ENCODE measurements around the gene MUC12. TPM values are rescaled to one million over a fixed set of nuclear protein-coding genes. Genes with fewer than 3 reads are reported as not detected.
A peak's percentile ranks its signal among the peaks of the same experiment; 100 is the strongest.
"Not testable (repeated sequence)": the region's sequence is repeated elsewhere in the genome, so short reads cannot be mapped to it uniquely, and the experiment has no call there.

Gene MUC12
- total RNA-seq, 6 experiments from 2014 or later: not detected

DNA sequence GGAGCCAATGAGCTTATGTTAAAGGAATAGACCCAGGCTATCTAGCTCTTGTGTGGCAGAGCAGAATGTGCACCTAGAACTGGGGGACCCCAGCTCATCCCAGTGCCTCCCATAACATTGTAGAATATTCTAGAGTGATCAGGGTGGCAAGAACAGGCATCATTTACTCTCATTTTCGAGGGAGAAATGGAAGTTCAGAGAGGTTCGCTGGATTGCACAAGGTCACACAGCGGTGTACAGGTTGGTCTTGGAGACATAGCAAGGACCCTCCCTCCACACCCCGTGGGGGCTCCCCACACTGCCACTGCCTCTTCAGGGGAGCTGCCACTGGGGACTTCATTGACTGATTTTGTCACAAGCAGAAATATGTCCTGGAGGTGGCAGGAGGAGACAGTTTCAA, 8.9 kb downstream of the MUC12 start:
- H3K4me3 ChIP-seq: no peak overlapping the region
- DNase-seq: no peak
- intact Hi-C loops (cut with DNase I): no loop called here
- H3K4me1 ChIP-seq: no peaks in the 10 kb centered on the region
- H3K9me3 ChIP-seq: no peaks in the 10 kb centered on the region
- H3K27me3 ChIP-seq: no peaks in the 10 kb centered on the region
- no CpG with 5 or more reads among the region's 4 CpGs for WGBS (ENCODE audit: insufficient coverage, low coverage, low lambda C conversion rate, missing lambda C conversion rate)
- no peaks in the 10 kb centered on the region for H3K36me3 ChIP-seq
- no peak for ATAC-seq
- TF ChIP-seq POLR2A (IDR thresholded peaks at IDR 0.05): no peak
- TF ChIP-seq, protein P1, sequence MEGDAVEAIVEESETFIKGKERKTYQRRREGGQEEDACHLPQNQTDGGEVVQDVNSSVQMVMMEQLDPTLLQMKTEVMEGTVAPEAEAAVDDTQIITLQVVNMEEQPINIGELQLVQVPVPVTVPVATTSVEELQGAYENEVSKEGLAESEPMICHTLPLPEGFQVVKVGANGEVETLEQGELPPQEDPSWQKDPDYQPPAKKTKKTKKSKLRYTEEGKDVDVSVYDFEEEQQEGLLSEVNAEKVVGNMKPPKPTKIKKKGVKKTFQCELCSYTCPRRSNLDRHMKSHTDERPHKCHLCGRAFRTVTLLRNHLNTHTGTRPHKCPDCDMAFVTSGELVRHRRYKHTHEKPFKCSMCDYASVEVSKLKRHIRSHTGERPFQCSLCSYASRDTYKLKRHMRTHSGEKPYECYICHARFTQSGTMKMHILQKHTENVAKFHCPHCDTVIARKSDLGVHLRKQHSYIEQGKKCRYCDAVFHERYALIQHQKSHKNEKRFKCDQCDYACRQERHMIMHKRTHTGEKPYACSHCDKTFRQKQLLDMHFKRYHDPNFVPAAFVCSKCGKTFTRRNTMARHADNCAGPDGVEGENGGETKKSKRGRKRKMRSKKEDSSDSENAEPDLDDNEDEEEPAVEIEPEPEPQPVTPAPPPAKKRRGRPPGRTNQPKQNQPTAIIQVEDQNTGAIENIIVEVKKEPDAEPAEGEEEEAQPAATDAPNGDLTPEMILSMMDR (IDR thresholded peaks at IDR 0.05): no peak
- no peak overlapping the region for H3K27ac ChIP-seq

DNA sequence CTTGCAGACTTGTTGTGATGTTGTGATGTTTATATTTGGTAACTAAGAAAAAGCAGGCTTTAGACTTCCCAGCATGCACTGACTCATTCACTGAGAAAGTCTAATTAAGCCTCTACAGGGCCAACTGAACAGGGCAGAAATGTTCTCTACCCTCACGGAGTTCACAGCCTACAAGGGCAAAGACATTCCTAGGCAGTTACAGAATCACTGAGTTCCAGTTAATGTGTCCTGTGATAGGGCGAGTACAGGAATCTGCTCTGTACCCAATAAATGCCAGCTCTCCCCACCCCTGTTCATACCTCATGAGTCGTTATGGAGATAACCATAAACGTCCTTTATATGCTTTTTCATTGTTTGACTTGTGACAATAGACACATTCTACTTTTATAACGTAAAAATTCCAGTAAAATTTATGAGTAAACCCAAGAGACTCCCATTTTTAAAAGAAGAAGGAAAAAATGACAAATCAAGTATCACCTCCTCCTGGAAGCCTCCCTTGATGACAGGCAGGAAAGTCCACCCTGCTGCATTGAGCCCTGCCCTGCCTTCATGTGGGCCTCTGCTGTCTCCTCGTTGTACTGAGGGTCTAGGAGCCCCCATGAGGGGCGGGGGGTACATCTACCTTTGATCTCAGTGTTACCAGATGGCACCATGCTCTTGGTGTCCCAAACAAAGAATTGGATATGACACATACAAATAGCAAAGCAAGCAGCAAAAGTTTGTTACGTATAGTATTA, 14.3 kb downstream of the MUC12 start:
- WGBS (ENCODE audit: insufficient coverage, low coverage, low lambda C conversion rate, missing lambda C conversion rate): 46% methylated on average over 8 of the region's 8 CpGs
- no peaks in the 10 kb centered on the region for H3K27me3 ChIP-seq
- no peak for TF ChIP-seq POLR2A (IDR thresholded peaks at IDR 0.05)
- TF ChIP-seq, protein P1 (IDR thresholded peaks at IDR 0.05): no peak
- DNase-seq (no peak), ATAC-seq (no peak)
- H3K36me3 ChIP-seq: no peaks in the 10 kb centered on the region
- intact Hi-C loops (cut with DNase I): no loop called here
- no peak overlapping the region for H3K4me3 ChIP-seq
- no peaks in the 10 kb centered on the region for H3K9me3 ChIP-seq
- H3K27ac ChIP-seq: no peak overlapping the region
- no peaks in the 10 kb centered on the region for H3K4me1 ChIP-seq

DNA sequence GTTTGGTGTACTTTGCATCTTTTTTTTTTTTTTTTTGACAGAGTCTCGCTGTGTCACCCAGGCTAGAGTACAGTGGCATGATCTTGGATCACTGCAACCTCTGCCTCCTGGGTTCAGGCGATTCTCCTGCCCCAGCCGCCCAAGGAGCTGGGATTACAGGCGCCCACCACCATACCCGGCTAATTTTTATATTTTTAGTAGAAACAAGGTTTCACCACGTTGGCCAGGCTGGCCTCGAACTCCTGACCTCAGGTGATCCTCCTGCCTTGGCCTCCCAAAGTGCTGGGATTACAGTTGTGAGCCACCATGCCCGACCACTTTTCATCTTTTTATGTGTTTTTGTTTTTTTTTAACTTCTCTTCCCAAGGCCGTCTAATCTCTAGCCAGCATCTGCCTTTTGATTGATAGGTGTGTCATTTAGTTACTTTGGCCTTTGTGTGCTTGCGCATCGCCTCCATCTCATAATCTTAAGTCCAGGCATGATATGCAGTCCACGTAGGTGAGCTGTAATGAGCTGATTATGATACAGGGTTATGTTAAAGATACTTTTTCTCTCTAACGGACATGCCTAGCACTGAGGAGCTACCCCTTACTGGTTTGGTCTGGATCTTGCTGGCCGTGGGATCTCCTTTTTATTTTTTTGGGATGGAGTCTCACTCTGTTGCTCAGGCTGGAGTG, 15.0 kb downstream of the MUC12 start:
- H3K27me3 ChIP-seq; H3K4me3 ChIP-seq; H3K36me3 ChIP-seq; DNase-seq; H3K9me3 ChIP-seq; ATAC-seq; H3K27ac ChIP-seq; H3K4me1 ChIP-seq; intact Hi-C loops (cut with DNase I): not testable (repeated sequence)
- 67% methylated on average over 8 of the region's 14 CpGs for WGBS (ENCODE audit: insufficient coverage, low coverage, low lambda C conversion rate, missing lambda C conversion rate)

DNA sequence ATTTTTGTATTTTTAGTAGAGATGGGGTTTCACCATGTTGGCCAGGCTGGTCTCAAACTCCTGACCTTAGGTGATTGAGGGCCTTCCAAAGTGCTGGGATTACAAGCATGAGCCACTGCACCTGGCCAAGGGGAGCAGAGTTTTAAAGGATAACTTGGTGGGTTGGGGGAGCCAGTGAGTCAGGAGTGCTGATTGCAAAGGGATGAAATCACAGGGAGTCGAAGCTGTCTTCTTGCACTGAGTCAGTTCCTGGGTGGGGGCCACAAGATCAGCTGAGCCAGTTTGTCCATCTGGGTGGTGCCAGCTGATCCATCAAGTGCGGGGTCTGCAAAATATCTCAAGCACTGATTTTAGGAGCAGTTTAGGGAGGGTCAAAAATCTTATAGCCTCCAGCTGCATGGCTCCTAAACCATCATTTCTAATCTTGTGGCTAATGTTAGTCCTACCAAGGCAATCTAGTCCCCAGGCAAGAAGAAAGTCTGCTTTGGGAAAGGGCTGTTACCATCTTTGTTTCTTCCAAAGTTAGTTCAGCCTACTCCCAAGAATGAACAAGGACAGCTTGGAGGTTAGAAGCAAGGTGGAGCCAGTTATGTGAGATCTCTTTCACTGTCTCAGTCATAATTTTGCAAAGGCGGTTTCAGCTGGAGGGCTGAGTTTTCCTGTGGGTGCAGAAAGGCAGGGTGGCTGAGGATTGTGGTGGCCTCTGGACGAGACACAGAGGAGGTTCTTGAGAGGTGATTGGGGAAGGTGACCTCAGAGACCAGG, 15.8 kb downstream of the MUC12 start:
- intact Hi-C loops (cut with DNase I); ATAC-seq; H3K4me3 ChIP-seq; H3K36me3 ChIP-seq; DNase-seq; H3K9me3 ChIP-seq; H3K27me3 ChIP-seq; H3K4me1 ChIP-seq; H3K27ac ChIP-seq: not testable (repeated sequence)
- 83% methylated on average over 2 of the region's 4 CpGs for WGBS (ENCODE audit: insufficient coverage, low coverage, low lambda C conversion rate, missing lambda C conversion rate)

DNA sequence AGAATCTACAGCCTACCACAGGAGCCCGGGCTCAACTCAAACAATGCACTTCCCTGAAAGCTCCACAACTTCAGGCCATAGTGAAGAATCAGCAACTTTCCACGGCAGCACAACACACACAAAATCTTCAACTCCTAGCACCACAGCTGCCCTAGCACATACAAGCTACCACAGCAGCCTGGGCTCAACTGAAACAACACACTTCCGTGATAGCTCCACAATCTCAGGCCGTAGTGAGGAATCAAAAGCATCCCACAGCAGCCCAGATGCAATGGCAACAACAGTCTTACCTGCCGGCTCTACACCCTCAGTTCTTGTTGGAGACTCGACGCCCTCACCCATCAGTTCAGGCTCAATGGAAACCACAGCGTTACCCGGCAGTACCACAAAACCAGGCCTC, 22.3 kb downstream of the MUC12 start:
- Histone ChIP-seq H3K9me3 (no peaks in the 10 kb centered on the region), H3K27ac (no peak overlapping the region), H3K4me3 (no peak overlapping the region), H3K36me3 (no peaks in the 10 kb centered on the region), H3K4me1 (no peaks in the 10 kb centered on the region), H3K27me3 (no peaks in the 10 kb centered on the region)
- 85% methylated on average over 8 of the region's 9 CpGs for WGBS (ENCODE audit: insufficient coverage, low coverage, low lambda C conversion rate, missing lambda C conversion rate)
- DNase-seq: no peak
- TF ChIP-seq, protein P1 (IDR thresholded peaks at IDR 0.05): no peak
- TF ChIP-seq POLR2A (IDR thresholded peaks at IDR 0.05): no peak
- no peak for ATAC-seq
- intact Hi-C loops (cut with DNase I): no loop called here

DNA sequence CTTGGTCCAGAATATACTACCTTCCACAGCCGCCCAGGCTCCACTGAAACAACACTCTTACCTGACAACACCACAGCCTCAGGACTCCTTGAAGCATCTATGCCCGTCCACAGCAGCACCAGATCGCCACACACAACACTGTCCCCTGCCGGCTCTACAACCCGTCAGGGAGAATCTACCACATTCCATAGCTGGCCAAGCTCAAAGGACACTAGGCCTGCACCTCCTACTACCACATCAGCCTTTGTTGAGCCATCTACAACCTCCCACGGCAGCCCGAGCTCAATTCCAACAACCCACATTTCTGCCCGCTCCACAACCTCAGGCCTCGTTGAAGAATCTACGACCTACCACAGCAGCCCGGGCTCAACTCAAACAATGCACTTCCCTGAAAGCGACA, 22.9 kb downstream of the MUC12 start:
- H3K9me3 ChIP-seq; H3K4me1 ChIP-seq; intact Hi-C loops (cut with DNase I); ATAC-seq; H3K36me3 ChIP-seq; H3K27ac ChIP-seq; H3K4me3 ChIP-seq; DNase-seq; H3K27me3 ChIP-seq: not testable (repeated sequence)
- 88% methylated on average over 11 of the region's 12 CpGs for WGBS (ENCODE audit: insufficient coverage, low coverage, low lambda C conversion rate, missing lambda C conversion rate)

DNA sequence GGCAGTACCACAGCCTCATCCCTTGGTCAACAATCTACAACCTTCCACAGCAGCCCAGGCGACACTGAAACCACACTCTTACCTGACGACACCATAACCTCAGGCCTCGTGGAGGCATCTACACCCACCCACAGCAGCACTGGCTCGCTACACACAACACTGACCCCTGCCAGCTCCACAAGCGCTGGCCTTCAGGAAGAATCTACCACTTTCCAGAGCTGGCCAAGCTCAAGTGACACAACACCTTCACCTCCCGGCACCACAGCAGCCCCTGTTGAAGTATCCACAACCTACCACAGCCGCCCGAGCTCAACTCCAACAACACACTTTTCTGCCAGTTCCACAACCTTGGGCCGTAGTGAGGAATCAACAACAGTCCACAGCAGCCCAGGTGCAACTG, 25.3 kb downstream of the MUC12 start:
- H3K36me3 ChIP-seq; H3K9me3 ChIP-seq; DNase-seq; intact Hi-C loops (cut with DNase I); H3K4me1 ChIP-seq; H3K27ac ChIP-seq; H3K4me3 ChIP-seq; H3K27me3 ChIP-seq: not testable (repeated sequence)
- WGBS (ENCODE audit: insufficient coverage, low coverage, low lambda C conversion rate, missing lambda C conversion rate): no CpG with 5 or more reads among the region's 9 CpGs
- ATAC-seq: peak in 3 of 4 donors; percentile 11 to 54 (median 37)

DNA sequence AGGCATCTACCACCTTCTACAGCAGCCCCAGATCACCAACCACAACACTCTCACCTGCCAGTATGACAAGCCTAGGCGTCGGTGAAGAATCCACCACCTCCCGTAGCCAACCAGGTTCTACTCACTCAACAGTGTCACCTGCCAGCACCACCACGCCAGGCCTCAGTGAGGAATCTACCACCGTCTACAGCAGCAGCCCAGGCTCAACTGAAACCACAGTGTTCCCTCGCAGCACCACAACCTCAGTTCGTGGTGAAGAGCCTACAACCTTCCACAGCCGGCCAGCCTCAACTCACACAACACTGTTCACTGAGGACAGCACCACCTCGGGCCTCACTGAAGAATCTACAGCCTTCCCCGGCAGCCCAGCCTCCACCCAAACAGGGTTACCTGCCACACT, 29.2 kb downstream of the MUC12 start:
- H3K27ac ChIP-seq; H3K27me3 ChIP-seq; H3K9me3 ChIP-seq; H3K36me3 ChIP-seq; ATAC-seq; H3K4me3 ChIP-seq; DNase-seq; intact Hi-C loops (cut with DNase I); H3K4me1 ChIP-seq: not testable (repeated sequence)
- 90% methylated on average over 5 of the region's 10 CpGs for WGBS (ENCODE audit: insufficient coverage, low coverage, low lambda C conversion rate, missing lambda C conversion rate)
